Measurements from ENCODE around the gene SULT4A1.

SULT4A1 gene

GRCh38 chr22:43811777-43812148 is 50.5 kb downstream of the SULT4A1 start:
- DNase-seq (ENCODE audit: low read depth), result peak; percentile 69
- H3K4me1 ChIP-seq (ENCODE audit: control insufficient read depth, insufficient read depth, low read length), result peaks cover 17% of the 10 kb centered on the region
- no peaks in the 10 kb centered on the region for H3K27me3 ChIP-seq (replicated peaks; ENCODE audit: control insufficient read depth, insufficient read depth, low read length)
- H3K36me3 ChIP-seq (ENCODE audit: control insufficient read depth, insufficient read depth, low read length, severe bottlenecking), result no peaks in the 10 kb centered on the region
- H3K9ac ChIP-seq (ENCODE audit: low read length), result peak overlapping the region; percentile 98
- no peaks in the 10 kb centered on the region for H3K9me3 ChIP-seq (ENCODE audit: control insufficient read depth, low read length)
- H3K4me3 ChIP-seq (ENCODE audit: low read length), result peak overlapping the region; percentile 99

- no peak for DNase-seq (ENCODE audit: low read depth)
Observed at GRCh38 chr22:43802897-43803495, 59.3 kb downstream of the SULT4A1 start.

GRCh38 chr22:43800970-43801369 is 61.3 kb downstream of the SULT4A1 start:
- DNase-seq (ENCODE audit: low read depth), result no peak
- Histone ChIP-seq H3K27me3 (replicated peaks; ENCODE audit: control insufficient read depth, insufficient read depth, low read length) (no peaks in the 10 kb centered on the region), H3K4me1 (ENCODE audit: control insufficient read depth, insufficient read depth, low read length) (no peaks in the 10 kb centered on the region), H3K36me3 (ENCODE audit: control insufficient read depth, insufficient read depth, low read length, severe bottlenecking) (no peaks in the 10 kb centered on the region), H3K9me3 (ENCODE audit: control insufficient read depth, low read length) (peaks cover 13% of the 10 kb centered on the region), H3K9ac (ENCODE audit: low read length) (no peak overlapping the region), H3K4me3 (ENCODE audit: low read length) (no peak overlapping the region)

More at GRCh38 chr22:43802897-43803495, 59.3 kb downstream of the SULT4A1 start:
- Histone ChIP-seq H3K27me3 (replicated peaks; ENCODE audit: control insufficient read depth, insufficient read depth, low read length) (no peaks in the 10 kb centered on the region), H3K9ac (ENCODE audit: low read length) (no peak overlapping the region), H3K9me3 (ENCODE audit: control insufficient read depth, low read length) (peaks cover 13% of the 10 kb centered on the region), H3K36me3 (ENCODE audit: control insufficient read depth, insufficient read depth, low read length, severe bottlenecking) (no peaks in the 10 kb centered on the region), H3K4me1 (ENCODE audit: control insufficient read depth, insufficient read depth, low read length) (no peaks in the 10 kb centered on the region), H3K4me3 (ENCODE audit: low read length) (no peak overlapping the region)

- H3K9ac ChIP-seq (ENCODE audit: low read length), result no peak overlapping the region
- no peaks in the 10 kb centered on the region for H3K27me3 ChIP-seq (replicated peaks; ENCODE audit: control insufficient read depth, insufficient read depth, low read length)
- no peak for DNase-seq (ENCODE audit: low read depth)
- H3K4me1 ChIP-seq (ENCODE audit: control insufficient read depth, insufficient read depth, low read length), result no peaks in the 10 kb centered on the region
- H3K36me3 ChIP-seq (ENCODE audit: control insufficient read depth, insufficient read depth, low read length, severe bottlenecking), result no peaks in the 10 kb centered on the region
- H3K9me3 ChIP-seq (ENCODE audit: control insufficient read depth, low read length), result peaks cover 13% of the 10 kb centered on the region
- H3K4me3 ChIP-seq (ENCODE audit: low read length), result no peak overlapping the region
Observed at GRCh38 chr22:43798492-43798891, 63.8 kb downstream of the SULT4A1 start.

GRCh38 chr22:43796567-43796966 is 65.7 kb downstream of the SULT4A1 start:
- DNase-seq (ENCODE audit: low read depth), result peak; percentile 73
- H3K9me3 ChIP-seq (ENCODE audit: control insufficient read depth, low read length), result peaks cover 10% of the 10 kb centered on the region
- no peaks in the 10 kb centered on the region for H3K36me3 ChIP-seq (ENCODE audit: control insufficient read depth, insufficient read depth, low read length, severe bottlenecking)
- no peak overlapping the region for H3K4me3 ChIP-seq (ENCODE audit: low read length)
- no peaks in the 10 kb centered on the region for H3K27me3 ChIP-seq (replicated peaks; ENCODE audit: control insufficient read depth, insufficient read depth, low read length)
- H3K4me1 ChIP-seq (ENCODE audit: control insufficient read depth, insufficient read depth, low read length), result no peaks in the 10 kb centered on the region
- H3K9ac ChIP-seq (ENCODE audit: low read length), result no peak overlapping the region

- Histone ChIP-seq H3K4me3 (ENCODE audit: low read length) (no peak overlapping the region), H3K4me1 (ENCODE audit: control insufficient read depth, insufficient read depth, low read length) (peaks cover 2% of the 10 kb centered on the region), H3K36me3 (ENCODE audit: control insufficient read depth, insufficient read depth, low read length, severe bottlenecking) (no peaks in the 10 kb centered on the region), H3K27me3 (replicated peaks; ENCODE audit: control insufficient read depth, insufficient read depth, low read length) (no peaks in the 10 kb centered on the region), H3K9me3 (ENCODE audit: control insufficient read depth, low read length) (no peaks in the 10 kb centered on the region), H3K9ac (ENCODE audit: low read length) (no peak overlapping the region)
- no peak for DNase-seq (ENCODE audit: low read depth)
Observed at GRCh38 chr22:43795320-43795719, 67.0 kb downstream of the SULT4A1 start.

GRCh38 chr22:43792905-43793304 is 69.4 kb downstream of the SULT4A1 start:
- Histone ChIP-seq H3K4me3 (ENCODE audit: low read length) (no peak overlapping the region), H3K9me3 (ENCODE audit: control insufficient read depth, low read length) (no peaks in the 10 kb centered on the region), H3K9ac (ENCODE audit: low read length) (no peak overlapping the region), H3K36me3 (ENCODE audit: control insufficient read depth, insufficient read depth, low read length, severe bottlenecking) (no peaks in the 10 kb centered on the region), H3K4me1 (ENCODE audit: control insufficient read depth, insufficient read depth, low read length) (peaks cover 16% of the 10 kb centered on the region), H3K27me3 (replicated peaks; ENCODE audit: control insufficient read depth, insufficient read depth, low read length) (no peaks in the 10 kb centered on the region)
- DNase-seq (ENCODE audit: low read depth), result no peak

- Histone ChIP-seq H3K9me3 (ENCODE audit: control insufficient read depth, low read length) (no peaks in the 10 kb centered on the region), H3K4me1 (ENCODE audit: control insufficient read depth, insufficient read depth, low read length) (peaks cover 16% of the 10 kb centered on the region), H3K27me3 (replicated peaks; ENCODE audit: control insufficient read depth, insufficient read depth, low read length) (no peaks in the 10 kb centered on the region), H3K4me3 (ENCODE audit: low read length) (peak overlapping the region; percentile 62), H3K36me3 (ENCODE audit: control insufficient read depth, insufficient read depth, low read length, severe bottlenecking) (no peaks in the 10 kb centered on the region), H3K9ac (ENCODE audit: low read length) (no peak overlapping the region)
- peak; percentile 96 for DNase-seq (ENCODE audit: low read depth)
Observed at GRCh38 chr22:43789452-43789851, 72.9 kb downstream of the SULT4A1 start.

GRCh38 chr22:43783777-43784176 is 78.5 kb downstream of the SULT4A1 start:
- H3K9ac ChIP-seq (ENCODE audit: low read length), result no peak overlapping the region
- no peaks in the 10 kb centered on the region for H3K27me3 ChIP-seq (replicated peaks; ENCODE audit: control insufficient read depth, insufficient read depth, low read length)
- peaks cover 8% of the 10 kb centered on the region for H3K4me1 ChIP-seq (ENCODE audit: control insufficient read depth, insufficient read depth, low read length)
- DNase-seq (ENCODE audit: low read depth), result no peak
- H3K9me3 ChIP-seq (ENCODE audit: control insufficient read depth, low read length), result no peaks in the 10 kb centered on the region
- no peaks in the 10 kb centered on the region for H3K36me3 ChIP-seq (ENCODE audit: control insufficient read depth, insufficient read depth, low read length, severe bottlenecking)
- H3K4me3 ChIP-seq (ENCODE audit: low read length), result no peak overlapping the region

- no peaks in the 10 kb centered on the region for H3K27me3 ChIP-seq (replicated peaks; ENCODE audit: control insufficient read depth, insufficient read depth, low read length)
- DNase-seq (ENCODE audit: low read depth), result peak; percentile 45
- H3K4me3 ChIP-seq (ENCODE audit: low read length), result no peak overlapping the region
- H3K36me3 ChIP-seq (ENCODE audit: control insufficient read depth, insufficient read depth, low read length, severe bottlenecking), result no peaks in the 10 kb centered on the region
- H3K4me1 ChIP-seq (ENCODE audit: control insufficient read depth, insufficient read depth, low read length), result peaks cover 13% of the 10 kb centered on the region
- no peak overlapping the region for H3K9ac ChIP-seq (ENCODE audit: low read length)
- no peaks in the 10 kb centered on the region for H3K9me3 ChIP-seq (ENCODE audit: control insufficient read depth, low read length)
Observed at GRCh38 chr22:43782448-43782847, 79.9 kb downstream of the SULT4A1 start.

- Histone ChIP-seq H3K9ac (ENCODE audit: low read length) (no peak overlapping the region), H3K36me3 (ENCODE audit: control insufficient read depth, insufficient read depth, low read length, severe bottlenecking) (no peaks in the 10 kb centered on the region), H3K27me3 (replicated peaks; ENCODE audit: control insufficient read depth, insufficient read depth, low read length) (no peaks in the 10 kb centered on the region), H3K9me3 (ENCODE audit: control insufficient read depth, low read length) (no peaks in the 10 kb centered on the region), H3K4me3 (ENCODE audit: low read length) (no peak overlapping the region), H3K4me1 (ENCODE audit: control insufficient read depth, insufficient read depth, low read length) (peaks cover 8% of the 10 kb centered on the region)
- DNase-seq (ENCODE audit: low read depth), result peak; percentile 81
Observed at GRCh38 chr22:43777286-43777685, 85.0 kb downstream of the SULT4A1 start.

- Histone ChIP-seq H3K4me3 (ENCODE audit: low read length) (no peak overlapping the region), H3K9me3 (ENCODE audit: control insufficient read depth, low read length) (no peaks in the 10 kb centered on the region), H3K36me3 (ENCODE audit: control insufficient read depth, insufficient read depth, low read length, severe bottlenecking) (no peaks in the 10 kb centered on the region), H3K4me1 (ENCODE audit: control insufficient read depth, insufficient read depth, low read length) (peaks cover 6% of the 10 kb centered on the region), H3K27me3 (replicated peaks; ENCODE audit: control insufficient read depth, insufficient read depth, low read length) (no peaks in the 10 kb centered on the region), H3K9ac (ENCODE audit: low read length) (no peak overlapping the region)
- DNase-seq (ENCODE audit: low read depth), result no peak
Observed at GRCh38 chr22:43776081-43776670, 86.1 kb downstream of the SULT4A1 start.

Data from adipocyte (in vitro differentiated cells).